DOHH2 (cell line): ENCODE results near the gene RASGEF1C.

Experiments
- H3F3A ChIP-seq: fragments of 200-600 bp; sonication (generic), shearing (Covaris generic); 2 replicates; pipeline ENCODE4 v1.6.0; 2016; ENCODE audit warnings: antibody characterized with exemption, mild to moderate bottlenecking; ENCODE audit not compliant: control insufficient read depth, insufficient read depth
- H3K27ac ChIP-seq: fragments of 200-600 bp; sonication (generic); 2 replicates; pipeline ENCODE4 v1.5.1; 2014; ENCODE audit warnings: low read depth, mild to moderate bottlenecking, low read length, moderate library complexity
- H3K27me3 ChIP-seq: fragments of 200-600 bp; sonication (generic); 2 replicates; pipeline ENCODE4 v1.6.1; 2014; ENCODE audit warnings: mild to moderate bottlenecking, low read length, mixed read lengths; ENCODE audit not compliant: control insufficient read depth
- H3K36me3 ChIP-seq: fragments of 200-600 bp; sonication (generic); 2 replicates; pipeline ENCODE4 v1.6.1; 2014; ENCODE audit warnings: mild to moderate bottlenecking, low read length, moderate library complexity, mixed read lengths; ENCODE audit not compliant: control insufficient read depth
- H3K4me1 ChIP-seq: fragments of 200-600 bp; sonication (generic); 2 replicates; pipeline ENCODE4 v1.6.1; 2014; ENCODE audit warnings: mild to moderate bottlenecking, low read length, mixed read lengths; ENCODE audit not compliant: control insufficient read depth
- H3K4me2 ChIP-seq: fragments of 200-600 bp; sonication (generic); 2 replicates; pipeline ENCODE4 v1.6.0; 2014; ENCODE audit warnings: mild to moderate bottlenecking, low read length, moderate library complexity
- H3K4me3 ChIP-seq: fragments of 200-600 bp; sonication (generic); 2 replicates; pipeline ENCODE4 v1.5.1; 2014; ENCODE audit warnings: mild to moderate bottlenecking, low read length, mixed read lengths
- H3K79me2 ChIP-seq: fragments of 200-600 bp; sonication (generic); 2 replicates; pipeline ENCODE4 v1.6.1; 2014; ENCODE audit warnings: mild to moderate bottlenecking, low read length, mixed read lengths; ENCODE audit not compliant: control insufficient read depth
- H3K9me2 ChIP-seq: fragments of 200-600 bp; sonication (generic); replicated peaks from 2 replicates; pipeline ENCODE4 v1.6.1; 2014; ENCODE audit warnings: mild to moderate bottlenecking, low read length, mixed read lengths; ENCODE audit not compliant: control insufficient read depth
- H3K9me3 ChIP-seq: fragments of 200-600 bp; sonication (generic); 2 replicates; pipeline ENCODE4 v1.6.1; 2014; ENCODE audit warnings: antibody characterized with exemption, low read length, mixed read lengths; ENCODE audit not compliant: control insufficient read depth, insufficient read depth
- H4K20me1 ChIP-seq: fragments of 200-600 bp; sonication (generic); 2 replicates; pipeline ENCODE4 v1.6.0; 2014; ENCODE audit warnings: low read depth, mild to moderate bottlenecking, antibody characterized with exemption, low read length, moderate library complexity; ENCODE audit not compliant: control insufficient read depth, insufficient read depth
- EZH2phosphoT487 ChIP-seq: fragments of 200-600 bp; sonication (generic); IDR thresholded peaks from 2 replicates; pipeline ENCODE4 v1.6.1; 2017; ENCODE audit warnings: borderline replicate concordance, mild to moderate bottlenecking, antibody characterized with exemption, low read length, moderate library complexity, mixed read lengths
- TF ChIP-seq, protein P1 (sequence below): fragments of 200-600 bp; sonication (generic); IDR thresholded peaks from one replicate; pipeline ENCODE4 v1.5.1; 2014; ENCODE audit warnings: antibody characterized with exemption, mild to moderate bottlenecking, low read depth, low read length; ENCODE audit not compliant: poor library complexity, severe bottlenecking

Gene RASGEF1C

GRCh38 chr5:180101451-180102105 lies 107.4 kb downstream of the RASGEF1C start:
- Histone ChIP-seq H3K4me1 (no peaks in the 10 kb centered on the region), H3K4me3 (no peak overlapping the region), H3K27ac (no peak overlapping the region), H3K9me2 (no peaks in the 10 kb centered on the region), H3K4me2 (no peak overlapping the region), H3K9me3 (peaks cover 4% of the 10 kb centered on the region), H4K20me1 (no peaks in the 10 kb centered on the region), H3K79me2 (no peaks in the 10 kb centered on the region), H3F3A (no peaks in the 10 kb centered on the region), H3K36me3 (no peaks in the 10 kb centered on the region), H3K27me3 (no peaks in the 10 kb centered on the region)
- TF ChIP-seq, protein P1, sequence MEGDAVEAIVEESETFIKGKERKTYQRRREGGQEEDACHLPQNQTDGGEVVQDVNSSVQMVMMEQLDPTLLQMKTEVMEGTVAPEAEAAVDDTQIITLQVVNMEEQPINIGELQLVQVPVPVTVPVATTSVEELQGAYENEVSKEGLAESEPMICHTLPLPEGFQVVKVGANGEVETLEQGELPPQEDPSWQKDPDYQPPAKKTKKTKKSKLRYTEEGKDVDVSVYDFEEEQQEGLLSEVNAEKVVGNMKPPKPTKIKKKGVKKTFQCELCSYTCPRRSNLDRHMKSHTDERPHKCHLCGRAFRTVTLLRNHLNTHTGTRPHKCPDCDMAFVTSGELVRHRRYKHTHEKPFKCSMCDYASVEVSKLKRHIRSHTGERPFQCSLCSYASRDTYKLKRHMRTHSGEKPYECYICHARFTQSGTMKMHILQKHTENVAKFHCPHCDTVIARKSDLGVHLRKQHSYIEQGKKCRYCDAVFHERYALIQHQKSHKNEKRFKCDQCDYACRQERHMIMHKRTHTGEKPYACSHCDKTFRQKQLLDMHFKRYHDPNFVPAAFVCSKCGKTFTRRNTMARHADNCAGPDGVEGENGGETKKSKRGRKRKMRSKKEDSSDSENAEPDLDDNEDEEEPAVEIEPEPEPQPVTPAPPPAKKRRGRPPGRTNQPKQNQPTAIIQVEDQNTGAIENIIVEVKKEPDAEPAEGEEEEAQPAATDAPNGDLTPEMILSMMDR, result no peak
- TF ChIP-seq EZH2phosphoT487, result no peak

DNA sequence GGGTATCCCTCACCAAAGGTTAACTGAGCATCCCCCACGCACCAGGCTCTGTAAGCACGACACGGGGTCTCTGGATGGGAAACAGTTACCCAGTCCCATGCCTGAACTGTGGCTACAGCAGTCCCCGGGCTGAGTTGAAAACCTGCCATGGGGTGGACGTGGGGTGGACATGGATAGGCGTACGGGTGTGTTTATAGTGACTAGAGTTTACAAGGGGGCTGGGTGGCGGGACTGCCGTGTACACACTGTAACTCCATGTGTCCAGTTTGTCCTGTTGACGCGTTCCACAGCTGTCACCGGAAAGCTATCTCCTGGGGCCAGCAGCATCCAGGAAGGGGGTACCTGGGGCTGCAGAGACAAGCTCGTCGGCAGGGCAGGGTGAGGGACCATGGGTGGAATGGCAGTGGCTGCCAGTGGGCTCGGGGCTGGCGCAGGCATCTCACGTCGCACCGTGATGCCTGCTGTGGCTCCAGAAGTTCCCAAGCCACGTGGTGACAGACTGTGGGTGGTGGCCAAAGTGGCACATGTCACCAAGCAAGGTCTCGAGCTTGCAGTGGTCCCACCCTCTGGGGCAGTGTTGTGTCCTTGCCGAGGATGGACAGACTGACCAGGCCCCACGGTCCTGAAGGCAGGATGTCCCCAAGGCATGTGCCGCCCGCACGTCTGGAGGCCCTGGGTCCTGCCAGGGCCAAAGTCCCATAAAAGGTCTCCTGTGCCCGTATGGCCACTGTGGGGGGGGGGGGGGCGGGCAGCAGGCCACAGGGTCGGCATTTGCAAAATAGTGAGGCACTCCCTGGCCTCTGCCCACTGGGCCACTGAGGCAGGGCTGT lies 108.2 kb downstream of the RASGEF1C start:
- Histone ChIP-seq H3K9me3 (no peaks in the 10 kb centered on the region), H3F3A (no peaks in the 10 kb centered on the region), H3K79me2 (no peaks in the 10 kb centered on the region), H3K27ac (no peak overlapping the region), H3K4me1 (no peaks in the 10 kb centered on the region), H3K36me3 (no peaks in the 10 kb centered on the region), H3K9me2 (no peaks in the 10 kb centered on the region), H3K4me3 (no peak overlapping the region), H3K4me2 (no peak overlapping the region), H4K20me1 (no peaks in the 10 kb centered on the region), H3K27me3 (no peaks in the 10 kb centered on the region)
- TF ChIP-seq EZH2phosphoT487, result no peak
- TF ChIP-seq, protein P1, result no peak

- H3K4me1 ChIP-seq, result no peaks in the 10 kb centered on the region
- H3K79me2 ChIP-seq, result no peaks in the 10 kb centered on the region
- TF ChIP-seq, protein P1, result no peak
- no peak for TF ChIP-seq EZH2phosphoT487
Measured at GRCh38 chr5:180099733-180100611, 109.0 kb downstream of the RASGEF1C start.

More at GRCh38 chr5:180099733-180100611, 109.0 kb downstream of the RASGEF1C start:
- Histone ChIP-seq H3K4me3 (no peak overlapping the region), H3K27me3 (no peaks in the 10 kb centered on the region), H4K20me1 (no peaks in the 10 kb centered on the region), H3K9me3 (no peaks in the 10 kb centered on the region), H3K4me2 (no peak overlapping the region), H3F3A (no peaks in the 10 kb centered on the region), H3K27ac (no peak overlapping the region), H3K9me2 (no peaks in the 10 kb centered on the region), H3K36me3 (no peaks in the 10 kb centered on the region)
